SK-N-SH (cell line): ENCODE data around the gene GASK1A. TPM values are rescaled to one million over a fixed set of nuclear protein-coding genes. Genes with fewer than 3 reads are reported as not detected.

ENCODE experiments used
- CTCF ChIA-PET: fragments of 300-600, 350-600 bp; formaldehyde crosslinking; extraction: SDS; loops from one replicate; lab custom pipeline; 2021; lab: Yijun Ruan, JAX
- POLR2A ChIA-PET: fragments of 350-600 bp; sonication (Branson Sonifier 250); formaldehyde crosslinking; extraction: SDS; loops from one replicate; lab custom pipeline; 2020; ENCODE audit warnings: antibody characterized with exemption, inconsistent platforms; lab: Yijun Ruan, JAX
- DNase-seq: peaks from one replicate; pipeline ENCODE4 v3.0.0; 2012
- H2AFZ ChIP-seq: fragments of 200-600 bp; sonication (generic); 2 replicates; pipeline ENCODE4 v1.8.1; 2016; ENCODE audit warnings: antibody characterized with exemption, mild to moderate bottlenecking, low read depth
- H3F3A ChIP-seq: fragments of 200-600 bp; sonication (generic); replicated peaks from 2 replicates; pipeline ENCODE3; 2016; ENCODE audit warnings: antibody characterized with exemption, mild to moderate bottlenecking; ENCODE audit not compliant: insufficient read depth
- H3K27ac ChIP-seq, 2 experiments: fragments of 200-500 bp in 1 of 2; fragments of 200-600 bp in 1 of 2; sonication (Bioruptor generic) in 1 of 2; sonication (generic), shearing (Covaris generic) in 1 of 2; 2 replicates each; pipeline versions ENCODE4 v1.5.1 to v1.6.1; 2014 to 2016; ENCODE audit warnings: low read depth in 2 of 2, inconsistent platforms in 1 of 2, low read length in 1 of 2, mild to moderate bottlenecking in 1 of 2, mixed read lengths in 1 of 2
- H3K27me3 ChIP-seq: fragments of 200-600 bp; sonication (generic), shearing (Covaris generic); 2 replicates; pipeline ENCODE4 v1.6.1; 2016; ENCODE audit warnings: mixed run types; ENCODE audit not compliant: insufficient read depth
- H3K36me3 ChIP-seq, 2 experiments: fragments of 200-500 bp in 1 of 2; fragments of 200-600 bp in 1 of 2; sonication (Bioruptor generic) in 1 of 2; sonication (generic) in 1 of 2; replicated peaks in 1 of 2; 2 replicates each; pipeline versions ENCODE3 to v1.5.1; 2014 to 2016; ENCODE audit warnings: low read length in 1 of 2, mild to moderate bottlenecking in 1 of 2; ENCODE audit not compliant: insufficient read depth in 2 of 2, control insufficient read depth in 1 of 2
- H3K4me1 ChIP-seq, 2 experiments: fragments of 200-500 bp in 1 of 2; fragments of 200-600 bp in 1 of 2; sonication (Bioruptor generic) in 1 of 2; sonication (generic), shearing (Covaris generic) in 1 of 2; 2 replicates each; pipeline versions ENCODE4 v1.5.1 to v1.6.1; 2014 to 2016; ENCODE audit warnings: low read depth in 1 of 2, low read length in 1 of 2, mixed run types in 1 of 2; ENCODE audit not compliant: insufficient read depth in 2 of 2, control insufficient read depth in 1 of 2
- H3K4me2 ChIP-seq: fragments of 200-600 bp; sonication (generic), shearing (Covaris generic); 2 replicates; pipeline ENCODE4 v1.6.1; 2017; ENCODE audit warnings: mixed run types
- H3K4me3 ChIP-seq, 2 experiments: fragments of 200-500 bp in 1 of 2; fragments of 200-600 bp in 1 of 2; sonication (Bioruptor generic) in 1 of 2; sonication (generic), shearing (Covaris generic) in 1 of 2; 2 replicates each; pipeline versions ENCODE4 v1.5.1 to v1.8.1; 2014 to 2016; ENCODE audit warnings: low read depth in 2 of 2, inconsistent platforms in 1 of 2, low read length in 1 of 2, mild to moderate bottlenecking in 1 of 2, mixed read lengths in 1 of 2, moderate library complexity in 1 of 2
- H3K79me2 ChIP-seq: fragments of 200-600 bp; sonication (generic); 2 replicates; pipeline ENCODE4 v1.8.1; 2017; ENCODE audit warnings: mild to moderate bottlenecking; ENCODE audit not compliant: insufficient read depth
- H3K9ac ChIP-seq: fragments of 200-600 bp; sonication (generic); 2 replicates; pipeline ENCODE4 v1.6.1; 2017; ENCODE audit warnings: mixed run types
- H3K9me2 ChIP-seq: fragments of 200-600 bp; sonication (generic); 2 replicates; pipeline ENCODE4 v1.6.1; 2017; ENCODE audit warnings: mixed run types
- H3K9me3 ChIP-seq: fragments of 200-600 bp; sonication (generic); 2 replicates; pipeline ENCODE4 v1.6.1; 2017; ENCODE audit warnings: mixed run types, mild to moderate bottlenecking, moderate library complexity
- H4K20me1 ChIP-seq: fragments of 200-600 bp; sonication (generic); 2 replicates; pipeline ENCODE4 v1.6.1; 2017; ENCODE audit warnings: mild to moderate bottlenecking, mixed run types; ENCODE audit not compliant: insufficient read depth
- CTCF ChIP-seq: fragments of 200-600 bp; sonication (generic); IDR thresholded peaks from 2 replicates; pipeline ENCODE4 v1.6.1; 2017; ENCODE audit warnings: antibody characterized with exemption, mild to moderate bottlenecking, moderate library complexity
- EZH2phosphoT487 ChIP-seq: fragments of 200-600 bp; sonication (generic); IDR thresholded peaks from 2 replicates; pipeline ENCODE4 v1.6.1; 2017; ENCODE audit warnings: low read depth, mixed run types, mild to moderate bottlenecking, antibody characterized with exemption, moderate library complexity, borderline replicate concordance
- FOSL2 ChIP-seq: IDR thresholded peaks from 2 replicates; pipeline ENCODE4 v1.4.0; 2012; ENCODE audit warnings: low read depth, mild to moderate bottlenecking, moderate library complexity, borderline replicate concordance
- GATA2 ChIP-seq: sonication (generic); formaldehyde crosslinking; IDR thresholded peaks from 2 replicates; pipeline ENCODE4 v1.5.0; 2020; ENCODE audit warnings: mild to moderate bottlenecking, missing genetic modification reagents
- IRF3 ChIP-seq: fragments of 150-350 bp; IDR thresholded peaks from 2 replicates; pipeline ENCODE4 v1.6.1; 2016; ENCODE audit warnings: mild to moderate bottlenecking, low read depth, low read length
- MXI1 ChIP-seq: IDR thresholded peaks from 2 replicates; pipeline ENCODE4 v1.6.1; 2012; ENCODE audit warnings: mild to moderate bottlenecking, low read depth, low read length, improper control_type of control experiment
- NFIC ChIP-seq: IDR thresholded peaks from 2 replicates; pipeline ENCODE4 v1.4.0; 2012; ENCODE audit warnings: borderline replicate concordance
- NRF1 ChIP-seq: IDR thresholded peaks from 2 replicates; pipeline ENCODE4 v1.6.1; 2012; ENCODE audit warnings: low read depth, mild to moderate bottlenecking, low read length
- PBX3 ChIP-seq: IDR thresholded peaks from 2 replicates; pipeline ENCODE4; 2012
- POLR2AphosphoS5 ChIP-seq: IDR thresholded peaks from 2 replicates; pipeline ENCODE4 v1.6.1; 2012; ENCODE audit warnings: low read depth, low read length
- SMC3 ChIP-seq: IDR thresholded peaks from 2 replicates; pipeline ENCODE4 v1.6.1; 2012; ENCODE audit warnings: low read depth, low read length, improper control_type of control experiment
- TAF1 ChIP-seq: IDR thresholded peaks from 2 replicates; pipeline ENCODE4 v1.6.1; 2012; ENCODE audit warnings: low read depth, mild to moderate bottlenecking, low read length, moderate library complexity, borderline replicate concordance
- TCF12 ChIP-seq: IDR thresholded peaks from 2 replicates; pipeline ENCODE4 v1.4.0; 2012
- TEAD4 ChIP-seq: IDR thresholded peaks from 2 replicates; pipeline ENCODE4 v1.4.0; 2012; ENCODE audit warnings: mild to moderate bottlenecking, borderline replicate concordance; ENCODE audit not compliant: insufficient read depth
- USF1 ChIP-seq: IDR thresholded peaks from 2 replicates; pipeline ENCODE4 v1.4.0; 2012; ENCODE audit warnings: low read depth, borderline replicate concordance
- USF2 ChIP-seq: fragments of 150-350 bp; IDR thresholded peaks from 2 replicates; pipeline ENCODE4 v1.6.1; 2017; ENCODE audit warnings: antibody characterized with exemption, low read length, low read depth, borderline replicate concordance
- YY1 ChIP-seq: IDR thresholded peaks from 2 replicates; pipeline ENCODE4 v1.4.0; 2012; ENCODE audit warnings: low read depth, mild to moderate bottlenecking
- WGBS: methylation state at CpG from one replicate; pipeline ENCODE4 v1.1.6; 2017; ENCODE audit warnings: low lambda C conversion rate; 5-methylcytosine and 5-hydroxymethylcytosine counted together
- polyA plus RNA-seq, 3 experiments: library from polyadenylated mRNA; depleted of rRNA; stranded (reverse); fragments of >200 nt; gene quantifications; 2 replicates each; pipeline ENCODE4 v1.2.3, GENCODE V29; 2012

GASK1A gene
- polyA plus RNA-seq, 1 of the 3 experiments (the other 2 are of a cell fraction), result not detected

GRCh38 chr3:43077261-43077660 lies 98.2 kb downstream of the GASK1A start:
- no peak for DNase-seq
- no peaks in the 10 kb centered on the region for H4K20me1 ChIP-seq
- H3K9me2 ChIP-seq, result no peaks in the 10 kb centered on the region
- H3K9ac ChIP-seq, result no peak overlapping the region
- CTCF ChIA-PET, result interaction anchor here (1.7 kb wide), 1 partner anchor 116 kb away, joined by 8 read pairs; no protein-coding TSS in a partner anchor
- H2AFZ ChIP-seq, result no peak overlapping the region
- H3K9me3 ChIP-seq, result no peaks in the 10 kb centered on the region
- no peaks in the 10 kb centered on the region for H3F3A ChIP-seq
- 97% methylated on average over 6 of the region's 6 CpGs for WGBS
- no peak overlapping the region for H3K4me2 ChIP-seq
- TF ChIP-seq TAF1 (no peak), NFIC (no peak), TCF12 (no peak), FOSL2 (no peak), YY1 (no peak), USF1 (no peak), GATA2 (CRISPR knock-in tag) (no peak), CTCF (no peak), USF2 (no peak), EZH2phosphoT487 (no peak), MXI1 (no peak), SMC3 (no peak), POLR2AphosphoS5 (no peak), TEAD4 (no peak), NRF1 (no peak), IRF3 (no peak), PBX3 (no peak)
- H3K4me1 ChIP-seq, result peaks cover 0 to 16% of the 10 kb centered on the region in 2 experiments; a peak in 1 of 4 replicates
- POLR2A ChIA-PET, result no interaction called here
- no peaks in the 10 kb centered on the region for H3K36me3 ChIP-seq
- H3K79me2 ChIP-seq, result no peaks in the 10 kb centered on the region
- H3K27me3 ChIP-seq, result no peaks in the 10 kb centered on the region
- H3K4me3 ChIP-seq, result no peak overlapping the region
- no peak overlapping the region for H3K27ac ChIP-seq
